Left lung (tissue), 10 donors: ENCODE data around the gene SYTL1. TPM values are rescaled to one million over a fixed set of nuclear protein-coding genes. Genes with fewer than 3 reads are reported as not detected.

Source experiments
- ATAC-seq: fragments of 200-7000 bp; cut with Tn5 transposase; one replicate; pipeline ENCODE4 v1.9.1; 2020; ENCODE audit warnings: moderate library complexity
- DNase-seq, 4 donors: peaks; one replicate each; pipeline ENCODE4 v3.0.0-alpha.2; 2013 to 2020
- H3K27ac ChIP-seq, 2 donors: fragments of 200-600 bp; sonication (generic) in 1 of 2; one replicate each; pipeline versions ENCODE4 v1.5.0 to v1.8.0; 2020 to 2021
- H3K27me3 ChIP-seq, 2 donors: fragments of 200-600 bp; sonication (generic) in 1 of 2; one replicate each; pipeline versions ENCODE4 v1.5.0 to v1.8.0; 2020 to 2021
- H3K36me3 ChIP-seq, 2 donors: fragments of 200-600 bp; sonication (generic) in 1 of 2; one replicate each; pipeline versions ENCODE4 v1.5.0 to v1.8.0; 2020 to 2021
- H3K4me1 ChIP-seq, 2 donors: fragments of 200-600 bp; one replicate each; pipeline ENCODE4 v1.8.0; 2021
- H3K4me3 ChIP-seq, 2 donors: fragments of 200-600 bp; sonication (generic) in 1 of 2; one replicate each; pipeline versions ENCODE4 v1.5.0 to v1.8.0; 2020 to 2021; ENCODE audit warnings: mild to moderate bottlenecking in 1 of 2
- H3K9me3 ChIP-seq, 2 donors: fragments of 200-600 bp; sonication (generic) in 1 of 2; one replicate each; pipeline versions ENCODE4 v1.5.0 to v1.8.0; 2020 to 2021
- intact Hi-C, 2 donors: fragments of 100-400 bp; cut with DNase I; formaldehyde crosslinking; loops; one replicate each; pipeline versions ENCODE4 v1.11.2 to v1.14.2; 2022
- polyA plus RNA-seq, 6 donors: library from polyadenylated mRNA; unstranded; fragments of 120-200 nt; gene quantifications; one replicate each; pipeline ENCODE4 v1.2.1, GENCODE V29; 2013; ENCODE audit not compliant: insufficient read length in 6 of 6
- total RNA-seq, 2 donors: library from RNA; stranded (reverse); fragmentation: NEBNext Ultra II Directional; extraction: Animal tissue kit (Norgen Biotek cat#: 25700); gene quantifications; one replicate each; pipeline ENCODE4 v1.2.1, GENCODE V29; 2021
- TF ChIP-seq, protein P1 (sequence below), 2 donors: fragments of 200-600 bp; sonication (generic) in 1 of 2; IDR thresholded peaks; one replicate each; pipeline versions ENCODE4 v1.5.0 to v1.8.0; 2021; ENCODE audit warnings: antibody characterized with exemption in 2 of 2
- donor health status: DM: no; HTN: yes; CAD: no.
- donor health status: DM: no; HTN: no; CAD: no.

Gene SYTL1
- total and polyA plus RNA-seq, 8 donors, result 4.7 to 44.1 (median 9.2) TPM

DNA sequence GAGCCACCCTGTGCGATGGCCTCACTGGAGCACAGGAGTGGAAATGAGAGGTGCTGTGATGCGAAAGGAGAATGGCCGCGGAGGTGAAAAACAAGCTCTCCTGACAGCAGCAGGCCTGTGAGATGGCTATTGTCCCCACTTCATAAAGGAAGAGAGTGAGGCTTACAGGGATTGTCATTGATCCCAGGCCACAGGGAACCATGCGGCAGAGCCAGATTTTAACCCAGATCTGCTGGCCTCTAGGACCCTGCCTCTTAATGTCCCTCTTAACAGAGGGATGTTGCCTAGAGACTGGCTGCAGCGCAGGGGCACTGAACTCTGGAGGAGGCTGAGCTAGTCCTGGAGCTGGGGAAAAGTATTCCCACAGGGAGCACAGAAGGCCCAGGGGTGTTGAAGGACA is 3.1 kb upstream of the SYTL1 start:
- Histone ChIP-seq H3K9me3 (no peaks in the 10 kb centered on the region), H3K27me3 (no peaks in the 10 kb centered on the region), H3K27ac (no peak overlapping the region), H3K4me1 (peaks cover 7 to 33% of the 10 kb centered on the region in 2 donors), H3K36me3 (peaks cover 0 to 37% of the 10 kb centered on the region in 2 donors), H3K4me3 (no peak overlapping the region)
- intact Hi-C loops, result no loop called here
- TF ChIP-seq, protein P1, sequence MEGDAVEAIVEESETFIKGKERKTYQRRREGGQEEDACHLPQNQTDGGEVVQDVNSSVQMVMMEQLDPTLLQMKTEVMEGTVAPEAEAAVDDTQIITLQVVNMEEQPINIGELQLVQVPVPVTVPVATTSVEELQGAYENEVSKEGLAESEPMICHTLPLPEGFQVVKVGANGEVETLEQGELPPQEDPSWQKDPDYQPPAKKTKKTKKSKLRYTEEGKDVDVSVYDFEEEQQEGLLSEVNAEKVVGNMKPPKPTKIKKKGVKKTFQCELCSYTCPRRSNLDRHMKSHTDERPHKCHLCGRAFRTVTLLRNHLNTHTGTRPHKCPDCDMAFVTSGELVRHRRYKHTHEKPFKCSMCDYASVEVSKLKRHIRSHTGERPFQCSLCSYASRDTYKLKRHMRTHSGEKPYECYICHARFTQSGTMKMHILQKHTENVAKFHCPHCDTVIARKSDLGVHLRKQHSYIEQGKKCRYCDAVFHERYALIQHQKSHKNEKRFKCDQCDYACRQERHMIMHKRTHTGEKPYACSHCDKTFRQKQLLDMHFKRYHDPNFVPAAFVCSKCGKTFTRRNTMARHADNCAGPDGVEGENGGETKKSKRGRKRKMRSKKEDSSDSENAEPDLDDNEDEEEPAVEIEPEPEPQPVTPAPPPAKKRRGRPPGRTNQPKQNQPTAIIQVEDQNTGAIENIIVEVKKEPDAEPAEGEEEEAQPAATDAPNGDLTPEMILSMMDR (IDR thresholded peaks at IDR 0.05), result no peak
- DNase-seq (peak in 1 of 4 donors; percentile 20), ATAC-seq (no peak)

DNA sequence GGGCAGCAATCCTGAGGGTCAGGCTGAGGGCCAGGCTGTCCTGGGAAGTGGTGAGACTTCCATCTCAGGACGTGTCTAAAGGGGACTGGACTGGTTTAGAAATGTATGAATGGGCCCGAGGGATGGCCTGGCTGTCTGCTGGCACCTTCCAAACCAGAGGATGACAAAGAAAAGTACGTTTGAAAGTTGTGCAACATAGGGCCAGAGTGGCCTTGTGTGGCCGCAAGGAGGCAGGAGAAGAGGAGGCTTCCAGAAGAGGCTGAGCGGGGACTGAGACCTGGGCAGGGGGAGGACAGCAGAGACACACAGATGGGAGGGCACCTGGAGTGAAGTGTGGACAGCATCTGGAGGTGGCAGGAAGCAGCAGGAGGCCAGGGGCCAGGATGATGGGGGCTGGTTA is 2.6 kb upstream of the SYTL1 start:
- DNase-seq, result peak in 1 of 4 donors; percentile 33
- TF ChIP-seq, protein P1 (IDR thresholded peaks at IDR 0.05), result no peak
- Histone ChIP-seq H3K4me1 (peaks cover 10 to 38% of the 10 kb centered on the region in 2 donors), H3K27ac (no peak overlapping the region), H3K4me3 (no peak overlapping the region), H3K36me3 (peaks cover 0 to 32% of the 10 kb centered on the region in 2 donors), H3K27me3 (no peaks in the 10 kb centered on the region), H3K9me3 (no peaks in the 10 kb centered on the region)
- ATAC-seq, result no peak
- intact Hi-C loops, result no loop called here

DNA sequence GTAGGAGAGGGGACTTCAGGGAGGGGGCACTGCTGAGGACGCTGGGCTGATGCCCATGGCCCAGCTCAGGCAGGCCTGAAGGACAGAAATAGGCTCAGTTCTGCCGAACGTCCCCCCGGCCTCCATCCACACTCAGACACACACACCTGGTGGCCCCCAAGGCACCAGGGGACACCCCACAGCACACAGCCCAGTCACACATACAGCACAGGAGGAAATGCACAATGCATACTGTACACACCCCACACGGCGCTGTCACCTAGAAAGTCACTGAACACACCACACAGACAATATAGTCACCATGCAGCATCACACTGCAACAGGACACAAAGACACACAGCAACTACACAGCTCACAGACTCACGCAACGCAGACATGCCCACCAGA is 562 bp downstream of the SYTL1 start:
- TF ChIP-seq, protein P1 (IDR thresholded peaks at IDR 0.05), result no peak
- Histone ChIP-seq H3K36me3 (peaks cover 0 to 10% of the 10 kb centered on the region in 2 donors), H3K4me1 (peaks cover 10 to 47% of the 10 kb centered on the region in 2 donors), H3K27me3 (no peaks in the 10 kb centered on the region), H3K4me3 (peak overlapping the region; percentile 28 to 55), H3K9me3 (no peaks in the 10 kb centered on the region), H3K27ac (peak overlapping the region; percentile 62 to 94)
- ATAC-seq, result peak; percentile 25
- intact Hi-C loops, result no loop called here
- DNase-seq, result peak in 1 of 4 donors; percentile 47

DNA sequence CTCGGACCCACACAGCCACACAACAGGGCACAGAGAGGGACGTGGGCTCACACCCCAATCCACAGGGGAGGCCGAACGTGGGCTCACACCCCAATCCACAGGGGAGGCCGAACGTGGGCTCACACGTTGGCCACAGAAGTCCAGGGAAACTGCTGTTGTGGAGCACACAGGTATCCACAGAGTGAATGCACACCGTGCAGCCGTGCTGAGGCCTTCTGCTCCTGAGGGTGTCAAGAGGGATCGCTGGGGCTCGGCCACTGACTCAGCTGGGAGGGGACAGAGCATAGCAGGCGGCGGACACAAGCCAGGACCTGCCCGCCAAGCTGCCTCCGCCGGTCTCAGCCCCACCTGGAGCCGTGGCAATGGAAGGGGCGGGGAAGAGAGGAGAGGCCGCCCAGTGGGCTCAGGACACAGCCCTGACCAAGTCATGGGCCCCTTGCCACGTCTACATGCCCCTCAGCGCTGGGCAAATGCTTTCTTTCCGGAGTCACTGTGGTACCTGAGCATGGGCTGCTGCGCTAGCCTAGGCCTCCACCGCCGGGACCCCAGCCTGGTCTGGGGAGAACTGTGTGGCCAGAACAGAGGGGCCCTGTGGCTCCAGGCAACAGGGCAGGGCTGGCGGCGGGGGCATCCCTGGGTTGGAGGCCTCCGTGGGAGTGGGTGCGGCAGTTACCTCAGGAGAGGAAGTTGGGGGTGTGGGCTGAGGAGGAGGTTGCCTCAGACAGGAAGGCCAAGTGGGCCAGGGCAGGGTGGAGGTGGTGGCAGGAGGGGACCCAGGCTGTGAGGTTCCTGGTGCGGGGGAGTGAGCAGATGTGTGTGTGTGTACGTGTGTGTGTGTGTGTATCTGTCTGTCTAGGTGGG is 1.2 kb downstream of the SYTL1 start:
- peak overlapping the region; percentile 62 to 94 for H3K27ac ChIP-seq
- peaks cover 10 to 52% of the 10 kb centered on the region in 2 donors for H3K4me1 ChIP-seq
- ATAC-seq (peak; percentile 83), DNase-seq (peak in 2 of 4 donors; percentile 71 to 92)
- TF ChIP-seq, protein P1 (IDR thresholded peaks at IDR 0.05), result no peak
- intact Hi-C loops, result no loop called here
- peak overlapping the region; percentile 28 to 55 for H3K4me3 ChIP-seq
- no peaks in the 10 kb centered on the region for H3K27me3 ChIP-seq
- H3K9me3 ChIP-seq, result no peaks in the 10 kb centered on the region
- peaks cover 0 to 15% of the 10 kb centered on the region in 2 donors for H3K36me3 ChIP-seq

DNA sequence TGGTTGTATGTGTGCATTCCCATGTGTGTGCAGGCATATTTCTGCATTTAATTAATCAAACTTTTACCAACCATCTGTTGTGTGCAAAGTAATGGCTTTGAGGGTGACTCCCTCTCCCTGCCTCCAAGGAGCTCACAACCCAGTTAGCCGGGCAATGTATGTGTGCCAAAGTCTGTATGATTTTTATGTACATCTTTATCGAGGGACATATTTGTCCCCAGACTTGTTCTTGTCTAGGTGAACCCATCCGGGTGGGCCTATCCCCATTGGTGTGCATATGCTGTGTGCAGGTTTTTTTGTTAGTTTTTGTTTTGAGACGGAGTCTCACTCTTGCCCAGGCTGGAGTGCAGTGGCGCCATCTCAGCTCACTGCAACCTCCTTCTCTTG is 1.8 kb downstream of the SYTL1 start:
- H3K36me3 ChIP-seq, result peaks cover 0 to 15% of the 10 kb centered on the region in 2 donors
- no peak for ATAC-seq
- H3K4me1 ChIP-seq, result peaks cover 10 to 52% of the 10 kb centered on the region in 2 donors
- intact Hi-C loops, result no loop called here
- H3K9me3 ChIP-seq, result no peaks in the 10 kb centered on the region
- H3K4me3 ChIP-seq, result peak overlapping the region in 1 of 2 donors; percentile 55
- TF ChIP-seq, protein P1 (IDR thresholded peaks at IDR 0.05), result no peak
- peak overlapping the region in 1 of 2 donors; percentile 94 for H3K27ac ChIP-seq
- H3K27me3 ChIP-seq, result peaks cover 0 to under 1% of the 10 kb centered on the region in 2 donors
- DNase-seq, result no peak
